AML-193 (cell line): Measurements from ENCODE around the gene R3HCC1L.

Source experiments
- DNase-seq, 2 experiments: peaks; one replicate each; lab custom pipeline; 2025; lab: John Stamatoyannopoulos, UW

Gene R3HCC1L

GRCh38 chr10:98231417-98231816 is 97.0 kb downstream of the R3HCC1L start:
- DNase-seq = no peak

GRCh38 chr10:98235846-98236245 is 101.4 kb downstream of the R3HCC1L start:
- DNase-seq = no peak

GRCh38 chr10:98236862-98237261 is 102.4 kb downstream of the R3HCC1L start:
- no peak for DNase-seq

GRCh38 chr10:98238391-98238790 is 103.9 kb downstream of the R3HCC1L start:
- no peak for DNase-seq

GRCh38 chr10:98240524-98240923 is 106.1 kb downstream of the R3HCC1L start:
- DNase-seq = no peak

GRCh38 chr10:98242823-98243222 is 108.4 kb downstream of the R3HCC1L start:
- peak in 1 of 2 experiments; percentile 34 for DNase-seq

- DNase-seq = no peak
Observed at GRCh38 chr10:98244141-98244540, 109.7 kb downstream of the R3HCC1L start.

- no peak for DNase-seq
Observed at GRCh38 chr10:98244586-98244985, 110.1 kb downstream of the R3HCC1L start.

GRCh38 chr10:98246911-98247805 is 112.7 kb downstream of the R3HCC1L start:
- no peak for DNase-seq

GRCh38 chr10:98248018-98248417 is 113.6 kb downstream of the R3HCC1L start:
- DNase-seq = no peak

- no peak for DNase-seq
Observed at GRCh38 chr10:98249134-98249533, 114.7 kb downstream of the R3HCC1L start.

GRCh38 chr10:98251399-98251798 is 116.9 kb downstream of the R3HCC1L start:
- no peak for DNase-seq

GRCh38 chr10:98252464-98252863 is 118.0 kb downstream of the R3HCC1L start:
- DNase-seq = no peak

- DNase-seq = no peak
Observed at GRCh38 chr10:98253499-98253898, 119.0 kb downstream of the R3HCC1L start.

- no peak for DNase-seq
Observed at GRCh38 chr10:98254234-98254974, 119.9 kb downstream of the R3HCC1L start.

- no peak for DNase-seq
Observed at GRCh38 chr10:98255146-98255877, 120.9 kb downstream of the R3HCC1L start.

GRCh38 chr10:98256692-98257091 is 122.2 kb downstream of the R3HCC1L start:
- DNase-seq = no peak

GRCh38 chr10:98257198-98257597 is 122.7 kb downstream of the R3HCC1L start:
- no peak for DNase-seq

GRCh38 chr10:98257961-98258360 is 123.5 kb downstream of the R3HCC1L start:
- no peak for DNase-seq

- DNase-seq = no peak
Observed at GRCh38 chr10:98258683-98259454, 124.4 kb downstream of the R3HCC1L start.

- no peak for DNase-seq
Observed at GRCh38 chr10:98259606-98260315, 125.3 kb downstream of the R3HCC1L start.
